Memory B cell (primary cell): ENCODE results near the gene DNAH8.

Experiments
- ATAC-seq: fragments of 150-1000 bp; cut with Tn5 transposase; 2 replicates; pipeline ENCODE4 v1.10.0; 2021; ENCODE audit warnings: low read depth, mild to moderate bottlenecking, moderate library complexity
- DNase-seq, 2 donors: peaks; one replicate each; pipeline ENCODE4 v3.0.0; 2022; ENCODE audit warnings: low spot score in 2 of 2
- H3K27ac Mint-ChIP-seq: one replicate; pipeline ENCODE4 v1.8.0; 2022; ENCODE audit warnings: mild to moderate bottlenecking, moderate library complexity, mixed read lengths
- H3K27me3 Mint-ChIP-seq: one replicate; pipeline ENCODE4 v1.8.0; 2022; ENCODE audit warnings: mixed read lengths
- H3K36me3 Mint-ChIP-seq: one replicate; pipeline ENCODE4 v1.8.0; 2022; ENCODE audit warnings: mild to moderate bottlenecking, mixed read lengths
- H3K4me1 Mint-ChIP-seq: one replicate; pipeline ENCODE4 v1.8.0; 2022; ENCODE audit warnings: mixed read lengths
- H3K4me3 Mint-ChIP-seq: one replicate; pipeline ENCODE4 v1.8.0; 2022; ENCODE audit warnings: mild to moderate bottlenecking, moderate library complexity, mixed read lengths
- H3K9me3 Mint-ChIP-seq: one replicate; pipeline ENCODE4 v1.8.0; 2022; ENCODE audit warnings: mixed read lengths

The DNAH8 gene

DNA sequence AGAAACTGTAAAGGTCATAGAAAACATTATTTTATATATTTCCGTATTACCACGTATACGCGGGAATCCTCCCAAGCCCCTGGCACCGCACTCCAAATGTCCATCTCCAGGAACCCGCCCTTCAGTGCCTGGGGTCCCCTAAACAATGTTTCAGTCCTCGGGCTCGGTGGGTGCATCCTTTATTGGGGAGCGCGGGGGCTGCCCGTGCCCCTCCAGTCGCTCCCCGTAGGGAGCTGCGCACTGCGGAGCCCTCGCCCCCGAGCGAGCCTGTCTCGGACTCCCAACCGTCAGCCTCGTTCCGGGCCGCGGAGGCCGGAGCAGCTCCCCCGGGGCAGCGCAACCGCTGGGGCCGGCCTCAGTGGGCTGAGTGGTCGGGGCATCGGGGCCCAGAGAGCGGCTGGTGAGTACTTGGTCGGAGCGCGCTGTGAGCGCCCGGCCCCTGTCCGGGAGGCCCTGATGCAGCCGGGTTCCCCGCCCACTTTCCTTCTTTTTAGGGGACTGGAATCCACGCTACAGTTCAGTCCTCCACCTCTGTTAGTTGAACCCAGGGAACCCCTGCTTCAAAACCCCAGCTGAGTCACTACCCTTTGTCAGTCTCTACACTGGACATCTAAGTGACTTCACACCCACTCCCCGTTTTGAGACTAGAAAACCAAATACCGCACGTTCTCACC is at the start of gene DNAH8:
Gene DNAH8, plus strand, starts transcription at position 296 of the 674 bp plus-strand sequence. CDS start 7,499 bp downstream, outside the sequence.
- DNase-seq: peak in 1 of 2 donors; percentile 26
- peaks cover 25% of the 10 kb centered on the region for H3K27me3 Mint-ChIP-seq
- no peaks in the 10 kb centered on the region for H3K36me3 Mint-ChIP-seq
- H3K27ac Mint-ChIP-seq: no peak within 1 kb of the TSS
- H3K4me3 Mint-ChIP-seq: peak within 1 kb of the TSS; percentile 68
- peak; percentile 55 for ATAC-seq
- peaks cover 5% of the 10 kb centered on the region for H3K4me1 Mint-ChIP-seq
- H3K9me3 Mint-ChIP-seq: no peaks in the 10 kb centered on the region

DNA sequence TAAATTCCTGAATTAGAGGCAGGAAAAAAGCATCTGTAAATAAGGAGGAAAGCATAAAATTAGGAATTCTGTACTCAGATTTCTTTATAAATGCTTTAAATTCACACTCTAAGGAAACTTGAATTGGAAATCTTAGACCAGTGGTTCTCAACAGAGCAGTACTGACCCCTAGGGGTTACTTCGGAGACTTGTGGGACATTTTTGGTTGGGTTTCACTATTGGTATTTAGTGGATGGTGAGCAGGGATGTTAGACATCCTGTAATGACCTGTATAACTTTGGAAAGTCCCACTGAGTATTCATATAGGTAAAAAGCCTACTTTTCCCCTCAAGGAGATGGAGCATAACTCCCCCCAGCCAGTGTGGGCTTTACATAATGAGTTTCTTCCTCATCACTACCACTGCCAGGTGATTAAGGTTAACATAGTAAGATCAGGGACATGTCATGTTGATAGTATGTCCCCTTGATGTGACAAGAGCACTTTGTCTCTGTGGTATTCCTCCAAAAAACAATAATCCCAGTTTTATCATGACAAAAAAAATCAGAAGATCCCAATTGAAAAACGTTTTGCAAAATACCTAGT is 43.1 kb upstream of the DNAH8 start:
- Mint-ChIP-seq H3K36me3 (peaks cover 8% of the 10 kb centered on the region), H3K27me3 (no peaks in the 10 kb centered on the region), H3K27ac (peak overlapping the region; percentile 45), H3K4me3 (no peak overlapping the region), H3K4me1 (peaks cover 18% of the 10 kb centered on the region), H3K9me3 (no peaks in the 10 kb centered on the region)
- ATAC-seq (peak; percentile 84), DNase-seq (peak in 1 of 2 donors; percentile 30)

DNA sequence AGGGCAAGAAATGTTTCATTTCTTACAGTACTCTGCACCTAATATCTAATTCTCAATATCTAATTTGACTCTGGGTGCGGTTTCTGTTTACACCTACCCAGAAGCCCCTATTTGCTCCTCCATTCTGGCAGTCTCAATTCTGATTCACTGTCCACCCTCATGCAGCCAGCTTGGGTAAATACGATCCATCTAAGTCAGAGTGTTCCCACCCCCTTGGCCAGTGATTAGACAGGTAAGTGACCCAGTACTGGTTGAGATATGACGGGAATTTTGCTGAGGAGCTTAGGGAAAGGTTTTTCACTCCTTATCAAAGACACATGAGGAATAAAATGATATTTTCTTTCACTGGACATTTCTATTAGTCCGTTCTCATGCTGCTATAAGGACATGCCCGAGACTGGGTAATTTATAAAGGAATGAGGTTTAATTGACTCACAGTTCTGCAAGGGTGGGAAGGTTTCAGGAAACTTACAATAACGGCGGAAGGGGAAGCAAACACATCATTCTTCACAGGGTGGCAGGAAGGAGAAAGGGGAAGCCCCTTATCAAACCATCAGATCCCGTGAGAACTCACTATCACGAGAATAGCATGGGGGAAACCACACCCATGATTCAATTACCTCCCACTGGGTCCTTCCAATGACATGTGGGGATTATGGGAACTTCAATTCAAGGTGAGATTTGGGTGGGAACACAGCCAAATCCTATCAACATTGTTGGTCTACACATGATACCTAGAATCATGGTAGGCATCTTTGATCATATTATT is 41.5 kb upstream of the DNAH8 start:
- H3K4me3 Mint-ChIP-seq: no peak overlapping the region
- H3K4me1 Mint-ChIP-seq: peaks cover 26% of the 10 kb centered on the region
- H3K27me3 Mint-ChIP-seq: no peaks in the 10 kb centered on the region
- peaks cover 3% of the 10 kb centered on the region for H3K9me3 Mint-ChIP-seq
- no peak for DNase-seq
- peaks cover 16% of the 10 kb centered on the region for H3K36me3 Mint-ChIP-seq
- peak; percentile 64 for ATAC-seq
- peak overlapping the region; percentile 75 for H3K27ac Mint-ChIP-seq

GRCh38 chr6:38676236-38676973 is 38.7 kb upstream of the DNAH8 start:
- H3K4me1 Mint-ChIP-seq: peaks cover 27% of the 10 kb centered on the region
- peaks cover 24% of the 10 kb centered on the region for H3K36me3 Mint-ChIP-seq
- DNase-seq: no peak
- no peaks in the 10 kb centered on the region for H3K27me3 Mint-ChIP-seq
- peak overlapping the region; percentile 7 for H3K4me3 Mint-ChIP-seq
- ATAC-seq: no peak
- peak overlapping the region; percentile 65 for H3K27ac Mint-ChIP-seq
- peaks cover 3% of the 10 kb centered on the region for H3K9me3 Mint-ChIP-seq

DNA sequence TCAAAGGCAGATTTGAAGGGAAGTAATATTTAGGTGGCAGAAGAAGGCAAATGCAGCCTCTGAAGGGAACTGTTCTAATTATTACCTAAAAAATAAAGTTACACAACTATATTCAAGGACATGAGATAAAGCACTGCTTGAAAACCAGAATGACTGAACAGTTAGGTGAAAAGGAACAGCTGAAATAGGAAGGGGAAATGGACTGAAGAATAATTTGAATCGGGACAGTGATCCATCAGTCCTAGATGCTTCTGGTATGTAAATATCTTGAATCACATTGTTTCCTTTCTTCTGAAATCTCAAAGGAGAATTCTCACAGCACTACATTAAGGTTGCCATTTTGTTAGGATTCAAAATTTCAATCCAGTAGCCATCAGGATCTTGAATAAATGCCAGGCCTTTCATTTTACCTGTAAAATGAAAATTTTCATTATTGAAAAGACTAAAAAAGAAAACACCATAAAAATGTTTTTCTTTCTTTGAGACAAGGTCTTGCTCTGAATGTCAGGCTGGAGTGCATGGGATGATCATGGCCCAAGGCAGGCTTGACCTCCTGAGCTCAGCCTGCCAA is 38.1 kb upstream of the DNAH8 start:
- DNase-seq (no peak), ATAC-seq (no peak)
- no peaks in the 10 kb centered on the region for H3K27me3 Mint-ChIP-seq
- peak overlapping the region; percentile 65 for H3K27ac Mint-ChIP-seq
- H3K4me1 Mint-ChIP-seq: peaks cover 27% of the 10 kb centered on the region
- peaks cover 29% of the 10 kb centered on the region for H3K36me3 Mint-ChIP-seq
- H3K9me3 Mint-ChIP-seq: peaks cover 3% of the 10 kb centered on the region
- H3K4me3 Mint-ChIP-seq: peak overlapping the region; percentile 7

DNA sequence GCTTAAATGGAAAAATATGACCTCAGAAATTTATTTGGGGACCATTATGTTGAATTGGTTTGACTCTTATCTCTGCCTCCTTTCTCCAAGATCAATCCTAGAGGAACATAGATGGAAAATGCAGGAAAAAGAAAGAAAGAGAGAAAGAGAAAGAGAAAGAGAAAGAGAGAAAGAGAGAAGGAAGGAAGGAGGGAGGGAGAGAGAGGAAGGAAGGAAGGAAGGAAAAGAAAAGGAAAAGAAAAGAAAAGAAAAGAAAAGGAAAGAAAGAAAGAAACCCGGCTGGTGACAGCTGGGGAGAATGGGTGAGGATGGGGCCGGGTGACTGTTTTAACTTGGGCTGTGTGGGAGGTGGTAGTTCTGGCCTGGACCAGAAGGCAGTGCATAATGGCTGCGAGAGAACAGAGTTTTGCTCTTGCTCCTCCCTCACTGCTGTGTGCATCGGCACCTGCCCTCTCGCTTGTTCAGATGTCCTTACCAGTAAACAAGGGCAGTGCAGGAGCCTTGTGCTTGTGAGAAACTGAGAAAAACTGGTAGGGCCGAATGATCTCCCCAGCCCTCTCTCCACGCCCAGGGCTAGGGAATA is 36.8 kb upstream of the DNAH8 start:
- Mint-ChIP-seq H3K9me3 (peaks cover 3% of the 10 kb centered on the region), H3K27ac (peak overlapping the region; percentile 93), H3K27me3 (no peaks in the 10 kb centered on the region), H3K4me3 (no peak overlapping the region), H3K36me3 (peaks cover 32% of the 10 kb centered on the region), H3K4me1 (peaks cover 24% of the 10 kb centered on the region)
- ATAC-seq (no peak), DNase-seq (no peak)

DNA sequence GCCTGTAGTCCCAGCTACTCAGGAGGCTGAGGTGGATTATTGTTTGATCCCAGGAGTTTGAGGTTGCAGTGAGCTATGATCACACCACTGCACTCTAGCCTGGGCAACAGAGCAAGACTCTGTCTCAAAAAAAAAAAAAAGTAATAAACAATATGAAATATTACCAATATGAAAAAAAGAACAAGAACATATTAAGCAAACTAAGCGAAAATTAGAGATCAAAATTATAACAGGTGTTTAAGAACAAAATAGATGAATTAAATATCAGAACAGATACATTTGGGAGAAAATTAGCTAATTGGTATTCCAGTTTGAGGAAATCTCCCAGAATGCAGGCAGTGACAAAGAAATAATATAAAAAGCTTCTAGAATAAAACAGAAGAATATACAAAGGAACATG is 35.4 kb upstream of the DNAH8 start:
- H3K9me3 Mint-ChIP-seq: peaks cover 3% of the 10 kb centered on the region
- peaks cover 31% of the 10 kb centered on the region for H3K36me3 Mint-ChIP-seq
- no peak overlapping the region for H3K27ac Mint-ChIP-seq

DNA sequence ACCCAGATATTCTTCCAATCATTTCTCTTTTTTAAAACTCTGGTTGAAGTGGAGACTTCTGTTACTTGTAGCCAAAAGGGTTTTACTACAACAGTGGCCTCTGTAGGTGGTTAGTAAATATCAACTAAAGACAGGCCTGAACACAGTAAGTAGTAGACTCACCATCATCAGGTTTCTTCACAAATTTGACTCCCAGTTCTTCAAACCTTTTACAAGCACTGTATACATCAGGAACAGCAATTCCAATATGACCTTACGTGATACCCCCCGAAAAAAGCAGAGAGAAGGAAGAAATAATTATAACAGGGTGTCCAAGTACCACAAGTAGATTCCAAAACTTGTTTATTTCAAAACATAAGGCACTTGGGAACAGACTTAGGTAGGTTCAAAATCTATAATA is 33.3 kb upstream of the DNAH8 start:
- DNase-seq: no peak
- peak overlapping the region; percentile 22 for H3K27ac Mint-ChIP-seq

More for the DNA sequence above, 35.4 kb upstream of the DNAH8 start:
- Mint-ChIP-seq H3K4me1 (peaks cover 17% of the 10 kb centered on the region), H3K4me3 (no peak overlapping the region), H3K27me3 (no peaks in the 10 kb centered on the region)
- ATAC-seq (no peak), DNase-seq (no peak)

DNA sequence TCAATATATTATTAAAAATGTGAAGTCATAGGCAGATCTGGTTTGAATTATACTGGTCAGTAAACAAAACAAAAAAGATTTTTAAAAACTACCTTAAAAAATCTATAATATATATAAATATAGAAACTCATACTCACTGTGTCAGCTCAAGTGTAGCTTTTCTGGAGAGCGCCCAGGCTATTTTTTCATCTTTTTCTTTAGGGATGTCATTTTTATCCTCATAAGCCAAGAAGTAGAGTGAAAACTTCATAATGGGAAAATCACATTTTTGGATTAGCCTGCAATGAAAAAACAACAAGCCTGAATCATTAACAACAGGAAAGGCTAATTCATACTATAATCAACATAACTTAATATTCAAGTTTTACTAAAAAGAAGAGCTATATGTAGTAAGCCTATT is 30.9 kb upstream of the DNAH8 start:
- no peak for ATAC-seq
- Mint-ChIP-seq H3K36me3 (peaks cover 19% of the 10 kb centered on the region), H3K9me3 (no peaks in the 10 kb centered on the region), H3K4me3 (no peak overlapping the region), H3K27ac (no peak overlapping the region), H3K4me1 (peaks cover 18% of the 10 kb centered on the region), H3K27me3 (no peaks in the 10 kb centered on the region)
- DNase-seq: no peak

More for the DNA sequence above, 33.3 kb upstream of the DNAH8 start:
- peaks cover 30% of the 10 kb centered on the region for H3K36me3 Mint-ChIP-seq
- H3K4me1 Mint-ChIP-seq: peaks cover 17% of the 10 kb centered on the region
- no peak overlapping the region for H3K4me3 Mint-ChIP-seq
- ATAC-seq: no peak
- H3K9me3 Mint-ChIP-seq: peaks cover 3% of the 10 kb centered on the region
- H3K27me3 Mint-ChIP-seq: no peaks in the 10 kb centered on the region

DNA sequence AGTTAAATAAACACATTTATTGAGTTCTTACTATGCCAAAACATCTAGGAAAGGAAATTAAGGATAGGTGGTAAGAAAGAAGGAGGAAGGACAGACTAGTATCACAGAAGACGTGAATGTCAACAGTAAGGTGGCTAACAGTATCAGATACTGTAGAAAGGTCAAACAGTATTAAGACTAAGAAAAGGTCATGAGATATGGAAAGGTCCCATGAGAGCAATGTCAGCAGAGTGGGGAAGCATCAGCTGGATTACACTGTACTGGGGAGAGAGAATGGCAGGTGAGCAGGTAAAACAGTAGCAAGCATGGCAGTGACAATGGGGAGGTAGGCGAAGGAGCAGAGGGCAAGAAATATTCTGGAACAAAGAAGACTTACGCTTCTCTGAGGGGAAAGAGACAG is 30.2 kb upstream of the DNAH8 start:
- Mint-ChIP-seq H3K9me3 (no peaks in the 10 kb centered on the region), H3K27ac (peak overlapping the region; percentile 37), H3K27me3 (no peaks in the 10 kb centered on the region), H3K4me1 (peaks cover 22% of the 10 kb centered on the region), H3K4me3 (no peak overlapping the region), H3K36me3 (peaks cover 19% of the 10 kb centered on the region)
- no peak for DNase-seq
- ATAC-seq: no peak

- Mint-ChIP-seq H3K27me3 (no peaks in the 10 kb centered on the region), H3K9me3 (no peaks in the 10 kb centered on the region), H3K4me1 (peaks cover 22% of the 10 kb centered on the region), H3K36me3 (peaks cover 13% of the 10 kb centered on the region), H3K4me3 (no peak overlapping the region), H3K27ac (no peak overlapping the region)
- DNase-seq: no peak
- no peak for ATAC-seq
Observed at GRCh38 chr6:38686270-38687042, 28.7 kb upstream of the DNAH8 start.

- H3K36me3 Mint-ChIP-seq: peaks cover 9% of the 10 kb centered on the region
- no peak overlapping the region for H3K27ac Mint-ChIP-seq
- no peak overlapping the region for H3K4me3 Mint-ChIP-seq
- H3K27me3 Mint-ChIP-seq: no peaks in the 10 kb centered on the region
- H3K4me1 Mint-ChIP-seq: peaks cover 20% of the 10 kb centered on the region
- no peak for DNase-seq
- no peaks in the 10 kb centered on the region for H3K9me3 Mint-ChIP-seq
- no peak for ATAC-seq
Observed at GRCh38 chr6:38687043-38687353, 28.1 kb upstream of the DNAH8 start.

DNA sequence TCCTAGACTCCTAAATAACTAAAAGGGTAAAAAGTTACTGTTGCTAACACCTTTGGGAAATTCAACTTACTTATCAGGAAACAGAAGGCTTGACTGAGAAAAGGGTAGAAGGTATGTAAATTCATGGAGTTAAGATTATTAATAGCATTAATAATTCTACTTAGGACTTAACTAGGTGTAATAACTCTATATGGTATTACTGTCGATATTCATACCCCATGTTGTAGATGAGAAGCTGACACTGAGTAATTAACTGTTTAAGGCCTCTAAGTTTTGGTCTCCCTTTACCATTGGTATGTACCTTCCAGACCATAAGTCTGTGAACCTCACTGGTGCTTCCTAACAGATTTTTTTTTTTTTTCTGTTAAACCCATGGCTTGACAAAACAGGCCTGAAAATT is 27.6 kb upstream of the DNAH8 start:
- no peaks in the 10 kb centered on the region for H3K9me3 Mint-ChIP-seq
- H3K4me1 Mint-ChIP-seq: peaks cover 20% of the 10 kb centered on the region
- no peak overlapping the region for H3K27ac Mint-ChIP-seq
- H3K27me3 Mint-ChIP-seq: no peaks in the 10 kb centered on the region
- peaks cover 9% of the 10 kb centered on the region for H3K36me3 Mint-ChIP-seq
- no peak overlapping the region for H3K4me3 Mint-ChIP-seq
- ATAC-seq (no peak), DNase-seq (no peak)
